ENCODE results near the gene PIWIL1. TPM values are rescaled to one million over a fixed set of nuclear protein-coding genes. Genes with fewer than 3 reads are reported as not detected.

PIWIL1 gene
- total and polyA plus RNA-seq, 2 donors (not counting 3 experiments of a cell fraction or from before 2014, with no cell fraction given): not detected

- Histone ChIP-seq H3K79me2 (ENCODE audit: control insufficient read depth, insufficient read depth, low read length) (no peaks in the 10 kb centered on the region), H4K20me1 (replicated peaks; ENCODE audit: control insufficient read depth, extremely low read depth, insufficient read depth, low read length) (no peaks in the 10 kb centered on the region), H3K9me1 (replicated peaks; ENCODE audit: control insufficient read depth, extremely low read depth, insufficient read depth, low read length) (no peaks in the 10 kb centered on the region), H3K4me1 (ENCODE audit: control insufficient read depth, extremely low read depth, insufficient read depth, low read length) (no peaks in the 10 kb centered on the region), H3K36me3 (ENCODE audit: control insufficient read depth in 2 of 2, extremely low read depth in 1 of 2, insufficient read depth in 2 of 2, low read length in 2 of 2) (no peaks in the 10 kb centered on the region), H3K9ac (replicated peaks; ENCODE audit: extremely low read depth, insufficient read depth, low read length) (no peak overlapping the region), H3K4me2 (ENCODE audit: insufficient read depth, low read length) (no peak overlapping the region), H3K9me3 (replicated peaks; ENCODE audit: control insufficient read depth, insufficient read depth, low read length) (peaks cover 3% of the 10 kb centered on the region), H3K4me3 (replicated peaks in 1 of 3; ENCODE audit: insufficient read depth in 1 of 3, low read depth in 1 of 3, low read length in 3 of 3) (no peak overlapping the region), H2AFZ (ENCODE audit: low read depth, low read length) (no peak overlapping the region), H3K27ac (ENCODE audit: insufficient read depth, low read depth, low read length) (no peak overlapping the region), H3K27me3 (ENCODE audit: control insufficient read depth in 2 of 2, insufficient read depth in 2 of 2, low read length in 2 of 2) (no peaks in the 10 kb centered on the region)
- FAIRE-seq: no peak
- no TSS peak for BruUV-seq (replicated peaks)
- ChIA-PET CTCF (no interaction called here), POLR2A (no interaction called here)
- intact Hi-C loops (cut with micrococcal nuclease) (no loop called here), dilution Hi-C loops (cut with MboI; ENCODE audit: extremely low pct_ligation_motif_present, low sequenced_read_pairs) (no loop called here)
- DNase-seq (ENCODE audit: low read depth, low spot score): no peak
- no peak for TF ChIP-seq GATA2 (IDR thresholded peaks at IDR 0.05; ENCODE audit: insufficient read depth, insufficient read length, low read depth, low read length)
Observed at GRCh38 chr12:130303781-130304180, 33.9 kb upstream of the PIWIL1 start.

DNA sequence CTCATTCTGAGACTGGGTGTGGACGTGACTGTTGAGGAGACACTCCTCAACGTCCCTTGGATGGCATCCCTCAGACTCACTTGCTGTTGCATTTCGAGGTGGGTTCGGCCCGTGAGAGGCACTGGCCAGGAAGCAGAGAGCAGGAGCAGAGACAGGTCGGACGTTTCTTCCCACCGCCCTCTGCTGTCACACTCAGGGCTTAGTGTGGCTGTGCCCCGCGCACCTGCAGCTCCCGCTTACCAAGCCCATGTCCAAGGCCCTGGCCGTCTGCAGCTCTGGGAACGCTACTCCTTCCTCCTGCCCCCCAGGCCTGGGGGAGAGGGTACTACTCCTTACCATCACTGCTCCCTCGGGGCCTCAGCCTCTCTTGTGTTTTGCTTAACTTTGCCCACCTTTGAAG lies 29.8 kb upstream of the PIWIL1 start:
- DNase-seq (ENCODE audit: low read depth, low spot score) (no peak), FAIRE-seq (no peak)
- Histone ChIP-seq H3K4me1 (ENCODE audit: control insufficient read depth, extremely low read depth, insufficient read depth, low read length) (no peaks in the 10 kb centered on the region), H4K20me1 (replicated peaks; ENCODE audit: control insufficient read depth, extremely low read depth, insufficient read depth, low read length) (no peaks in the 10 kb centered on the region), H3K9me1 (replicated peaks; ENCODE audit: control insufficient read depth, extremely low read depth, insufficient read depth, low read length) (no peaks in the 10 kb centered on the region), H3K27me3 (ENCODE audit: control insufficient read depth in 2 of 2, insufficient read depth in 2 of 2, low read length in 2 of 2) (no peaks in the 10 kb centered on the region), H3K9me3 (replicated peaks; ENCODE audit: control insufficient read depth, insufficient read depth, low read length) (peaks cover 2% of the 10 kb centered on the region), H3K4me2 (ENCODE audit: insufficient read depth, low read length) (no peak overlapping the region), H3K36me3 (ENCODE audit: control insufficient read depth in 2 of 2, extremely low read depth in 1 of 2, insufficient read depth in 2 of 2, low read length in 2 of 2) (no peaks in the 10 kb centered on the region), H3K79me2 (ENCODE audit: control insufficient read depth, insufficient read depth, low read length) (no peaks in the 10 kb centered on the region), H3K27ac (ENCODE audit: insufficient read depth, low read depth, low read length) (no peak overlapping the region), H3K9ac (replicated peaks; ENCODE audit: extremely low read depth, insufficient read depth, low read length) (no peak overlapping the region), H2AFZ (ENCODE audit: low read depth, low read length) (no peak overlapping the region), H3K4me3 (replicated peaks in 1 of 3; ENCODE audit: insufficient read depth in 1 of 3, low read depth in 1 of 3, low read length in 3 of 3) (no peak overlapping the region)
- POLR2A ChIA-PET: no interaction called here
- CTCF ChIA-PET: no interaction called here
- no peak for TF ChIP-seq FOS (IDR thresholded peaks at IDR 0.05; ENCODE audit: borderline replicate concordance, insufficient read depth, low read length)
- TF ChIP-seq JUN (IDR thresholded peaks at IDR 0.05; ENCODE audit: borderline replicate concordance, insufficient read depth, insufficient read length, low read depth): no peak
- no peak for TF ChIP-seq MAX (IDR thresholded peaks at IDR 0.05; ENCODE audit: insufficient read depth, insufficient read length)
- TF ChIP-seq POLR2A (IDR thresholded peaks at IDR 0.05; ENCODE audit: low read depth, low read length): no peak
- no peak for TF ChIP-seq MYC (IDR thresholded peaks at IDR 0.05; ENCODE audit: low read depth, low read length)
- TF ChIP-seq POLR2AphosphoS5 (IDR thresholded peaks at IDR 0.05; ENCODE audit: insufficient read depth, low read depth, low read length): no peak
- dilution Hi-C loops (cut with MboI; ENCODE audit: extremely low pct_ligation_motif_present, low sequenced_read_pairs) (no loop called here), intact Hi-C loops (cut with micrococcal nuclease) (no loop called here)
- no TSS peak for BruUV-seq (replicated peaks)

Measured in endothelial cell of umbilical vein (primary cell).